ENCODE data around the gene RPTOR.

The RPTOR gene

DNA sequence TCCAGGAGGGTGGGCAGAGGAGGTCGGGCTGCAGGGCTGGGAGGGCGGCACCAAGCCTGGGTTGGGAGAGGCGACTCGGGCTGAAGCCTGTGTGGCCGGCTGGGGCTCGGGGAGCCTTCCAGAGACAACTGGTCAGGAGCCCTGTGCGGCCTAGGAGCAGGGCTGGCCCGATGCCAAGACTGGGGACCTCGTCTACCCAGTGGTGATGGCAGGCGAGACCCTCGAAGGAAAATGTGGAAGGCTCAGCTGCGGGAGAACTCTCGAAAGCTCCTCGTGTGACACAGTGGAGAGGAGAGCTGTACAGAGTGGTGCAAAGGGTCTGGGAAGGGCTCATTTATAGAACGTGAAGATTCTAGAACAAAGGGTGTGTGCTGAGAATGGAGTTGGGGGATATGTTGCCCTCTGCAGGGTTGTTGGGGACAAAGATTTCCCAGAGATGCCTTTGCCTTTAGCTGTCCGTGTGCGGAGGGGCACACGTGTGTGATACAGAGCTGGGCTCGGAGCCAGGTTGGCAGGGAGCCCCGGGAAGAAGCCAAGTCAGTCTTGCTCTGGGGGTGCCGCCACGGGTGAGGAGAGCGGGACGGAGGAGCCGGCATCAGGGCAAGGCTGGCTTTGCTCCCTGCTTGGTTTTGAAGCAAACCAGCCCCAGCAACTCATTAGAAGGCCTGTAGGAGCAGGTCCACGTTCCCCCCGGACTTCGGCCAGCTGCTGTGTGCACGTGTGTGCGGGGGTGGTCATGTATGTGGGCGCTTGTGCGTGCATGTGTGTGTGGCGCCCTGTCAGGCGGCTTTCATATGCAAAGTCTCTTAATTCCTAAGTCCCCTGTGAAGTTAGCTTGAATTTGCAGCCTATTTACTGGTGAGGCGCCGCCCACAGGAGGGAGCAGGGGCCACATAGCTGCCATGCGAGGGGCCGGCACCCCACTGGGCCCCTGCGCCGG lies 314.6 kb downstream of the RPTOR start:
- H2AFZ ChIP-seq = no peak overlapping the region
- H3K9me3 ChIP-seq (ENCODE audit: control insufficient read depth, low read length) = no peaks in the 10 kb centered on the region
- no peak overlapping the region for H3K27ac ChIP-seq
- H3K79me2 ChIP-seq = no peaks in the 10 kb centered on the region
- peaks cover 6% of the 10 kb centered on the region for H3K4me1 ChIP-seq
- H3K4me3 ChIP-seq (ENCODE audit: low read depth, low read length) = no peak overlapping the region
- no peak overlapping the region for H3K4me2 ChIP-seq (ENCODE audit: low read length)
- H3K9ac ChIP-seq = no peak overlapping the region
- TF ChIP-seq, protein P1, sequence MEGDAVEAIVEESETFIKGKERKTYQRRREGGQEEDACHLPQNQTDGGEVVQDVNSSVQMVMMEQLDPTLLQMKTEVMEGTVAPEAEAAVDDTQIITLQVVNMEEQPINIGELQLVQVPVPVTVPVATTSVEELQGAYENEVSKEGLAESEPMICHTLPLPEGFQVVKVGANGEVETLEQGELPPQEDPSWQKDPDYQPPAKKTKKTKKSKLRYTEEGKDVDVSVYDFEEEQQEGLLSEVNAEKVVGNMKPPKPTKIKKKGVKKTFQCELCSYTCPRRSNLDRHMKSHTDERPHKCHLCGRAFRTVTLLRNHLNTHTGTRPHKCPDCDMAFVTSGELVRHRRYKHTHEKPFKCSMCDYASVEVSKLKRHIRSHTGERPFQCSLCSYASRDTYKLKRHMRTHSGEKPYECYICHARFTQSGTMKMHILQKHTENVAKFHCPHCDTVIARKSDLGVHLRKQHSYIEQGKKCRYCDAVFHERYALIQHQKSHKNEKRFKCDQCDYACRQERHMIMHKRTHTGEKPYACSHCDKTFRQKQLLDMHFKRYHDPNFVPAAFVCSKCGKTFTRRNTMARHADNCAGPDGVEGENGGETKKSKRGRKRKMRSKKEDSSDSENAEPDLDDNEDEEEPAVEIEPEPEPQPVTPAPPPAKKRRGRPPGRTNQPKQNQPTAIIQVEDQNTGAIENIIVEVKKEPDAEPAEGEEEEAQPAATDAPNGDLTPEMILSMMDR (IDR thresholded peaks at IDR 0.05) = no peak
- no peaks in the 10 kb centered on the region for H3K27me3 ChIP-seq (ENCODE audit: control insufficient read depth, insufficient read depth, low read length)
- H3K36me3 ChIP-seq (ENCODE audit: control insufficient read depth, insufficient read depth, low read length) = no peaks in the 10 kb centered on the region

- H3K4me3 ChIP-seq (ENCODE audit: low read depth, low read length) = no peak overlapping the region
- no peaks in the 10 kb centered on the region for H3K9me3 ChIP-seq (ENCODE audit: control insufficient read depth, low read length)
- no peak overlapping the region for H2AFZ ChIP-seq
- TF ChIP-seq, protein P1 (IDR thresholded peaks at IDR 0.05) = no peak
- no peaks in the 10 kb centered on the region for H3K79me2 ChIP-seq
- H3K27me3 ChIP-seq (ENCODE audit: control insufficient read depth, insufficient read depth, low read length) = no peaks in the 10 kb centered on the region
- no peak overlapping the region for H3K27ac ChIP-seq
- H3K4me1 ChIP-seq = peaks cover 6% of the 10 kb centered on the region
- no peak overlapping the region for H3K9ac ChIP-seq
- no peaks in the 10 kb centered on the region for H3K36me3 ChIP-seq (ENCODE audit: control insufficient read depth, insufficient read depth, low read length)
- H3K4me2 ChIP-seq (ENCODE audit: low read length) = no peak overlapping the region
Measured at GRCh38 chr17:80860101-80860671, 315.5 kb downstream of the RPTOR start.

- no peaks in the 10 kb centered on the region for H3K27me3 ChIP-seq (ENCODE audit: control insufficient read depth, insufficient read depth, low read length)
Measured at GRCh38 chr17:80860703-80861417, 316.2 kb downstream of the RPTOR start.

DNA sequence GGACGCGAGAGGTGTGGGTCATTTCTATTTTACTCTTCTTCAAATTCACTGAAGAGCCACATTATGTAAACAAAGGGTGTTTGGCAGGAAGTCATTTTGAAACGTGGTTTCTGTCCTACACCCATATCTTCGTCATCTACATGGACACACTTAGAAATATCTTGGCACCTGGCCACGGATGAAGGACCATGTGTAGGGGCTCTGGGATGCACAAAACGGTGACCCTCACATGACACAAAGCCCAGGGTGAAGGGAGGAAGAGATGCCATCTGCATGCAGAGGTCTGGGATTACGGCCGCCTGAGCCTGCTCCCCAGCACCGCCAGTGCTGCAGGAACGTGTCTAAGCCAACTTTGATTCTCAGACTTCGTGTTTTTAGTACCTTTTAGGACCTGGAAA lies 316.8 kb downstream of the RPTOR start:
- H3K79me2 ChIP-seq = no peaks in the 10 kb centered on the region
- no peaks in the 10 kb centered on the region for H3K36me3 ChIP-seq (ENCODE audit: control insufficient read depth, insufficient read depth, low read length)
- H3K9me3 ChIP-seq (ENCODE audit: control insufficient read depth, low read length) = no peaks in the 10 kb centered on the region
- no peak overlapping the region for H3K27ac ChIP-seq
- TF ChIP-seq, protein P1 (IDR thresholded peaks at IDR 0.05) = no peak
- H3K27me3 ChIP-seq (ENCODE audit: control insufficient read depth, insufficient read depth, low read length) = no peaks in the 10 kb centered on the region
- H3K4me3 ChIP-seq (ENCODE audit: low read depth, low read length) = no peak overlapping the region
- H2AFZ ChIP-seq = no peak overlapping the region
- peaks cover 6% of the 10 kb centered on the region for H3K4me1 ChIP-seq
- H3K4me2 ChIP-seq (ENCODE audit: low read length) = no peak overlapping the region
- no peak overlapping the region for H3K9ac ChIP-seq

More at GRCh38 chr17:80860703-80861417, 316.2 kb downstream of the RPTOR start:
- no peak overlapping the region for H3K9ac ChIP-seq
- no peak overlapping the region for H2AFZ ChIP-seq
- peaks cover 6% of the 10 kb centered on the region for H3K4me1 ChIP-seq
- TF ChIP-seq, protein P1 (IDR thresholded peaks at IDR 0.05) = no peak
- H3K9me3 ChIP-seq (ENCODE audit: control insufficient read depth, low read length) = no peaks in the 10 kb centered on the region
- H3K4me3 ChIP-seq (ENCODE audit: low read depth, low read length) = no peak overlapping the region
- no peak overlapping the region for H3K27ac ChIP-seq
- H3K4me2 ChIP-seq (ENCODE audit: low read length) = no peak overlapping the region
- H3K79me2 ChIP-seq = no peaks in the 10 kb centered on the region
- no peaks in the 10 kb centered on the region for H3K36me3 ChIP-seq (ENCODE audit: control insufficient read depth, insufficient read depth, low read length)

Data from parathyroid adenoma (tissue), 2 donors.